Hepatic stellate cell (primary cell): ENCODE results near the gene DLG1.

Experiments used
- DNase-seq: peaks from one replicate; pipeline ENCODE4 v3.0.0; 2011; ENCODE audit warnings: low spot score

DLG1 gene

DNA sequence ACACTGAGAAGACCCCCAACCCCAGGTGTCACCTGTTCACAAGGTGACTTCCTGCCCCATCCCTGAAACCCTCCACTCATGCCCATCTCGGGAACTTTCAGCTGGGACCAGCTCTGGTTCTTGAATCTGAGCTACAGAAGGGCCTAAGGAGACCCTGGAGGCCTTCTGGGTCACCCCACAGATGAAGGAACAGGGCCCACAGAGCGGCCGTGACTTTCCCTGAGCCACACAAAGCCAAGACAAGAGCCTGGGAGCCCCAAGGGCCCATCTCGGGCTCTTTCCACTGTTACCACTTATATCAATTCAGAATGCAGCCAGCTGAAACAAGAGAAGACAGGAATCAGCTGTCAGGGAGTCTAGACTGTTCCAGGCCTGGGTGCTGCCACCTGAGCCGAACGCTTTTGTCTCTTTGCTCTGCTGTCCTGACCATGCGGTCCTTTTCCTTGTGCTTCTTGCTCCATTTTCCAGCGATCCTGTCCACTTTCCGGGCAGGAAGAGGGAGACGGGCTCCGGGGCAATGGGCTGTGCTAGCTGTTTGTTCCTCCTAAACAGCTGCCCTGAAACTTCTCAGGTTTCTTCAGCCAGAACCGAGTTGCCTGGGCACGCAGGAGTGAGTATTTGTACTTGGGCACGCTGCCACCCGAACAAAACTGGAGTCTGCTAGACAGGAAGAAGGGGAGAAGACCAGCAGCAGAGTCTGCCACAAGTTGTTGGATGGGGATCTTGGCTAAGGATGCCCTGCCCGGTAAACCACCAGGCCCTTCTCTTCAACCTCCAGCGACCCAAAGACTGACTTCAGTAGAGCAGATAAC is 301.8 kb downstream of the DLG1 start:
- no peak for DNase-seq

DNA sequence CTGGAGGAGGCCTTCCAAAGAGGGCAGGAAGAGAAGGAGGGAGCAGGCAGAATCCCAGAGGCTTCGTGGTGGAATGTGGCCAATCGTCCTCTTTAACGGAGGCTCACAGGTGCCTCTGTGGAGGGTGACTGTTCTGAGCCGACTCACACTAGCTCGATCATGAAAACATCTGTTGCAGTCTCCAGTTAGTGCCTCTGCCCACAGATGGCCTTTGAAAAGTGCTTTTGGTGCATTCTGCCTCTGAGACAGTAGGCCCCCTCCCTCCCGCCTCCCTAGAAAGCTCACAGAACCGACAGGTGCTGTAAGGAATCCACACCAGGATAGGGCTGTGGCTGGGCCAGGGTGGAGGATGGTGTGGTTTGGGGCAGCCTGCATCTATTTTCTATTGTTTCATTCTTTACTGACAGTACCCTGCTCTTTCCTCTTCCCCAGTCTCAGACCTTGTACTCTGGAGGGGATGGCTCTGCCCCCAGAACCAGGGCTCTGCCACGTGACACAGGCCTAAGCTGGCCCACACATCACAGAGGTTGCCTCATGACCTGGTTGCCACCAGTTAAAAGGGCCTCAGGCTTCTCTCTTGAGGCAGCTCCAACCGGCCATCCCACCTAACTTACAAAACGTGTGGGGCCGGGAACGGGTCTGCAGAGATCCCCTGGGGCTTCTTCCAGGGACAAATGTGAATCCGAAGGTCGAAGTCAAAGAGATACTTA is 302.6 kb downstream of the DLG1 start:
- no peak for DNase-seq

GRCh38 chr3:196995027-196995426 is 303.4 kb downstream of the DLG1 start:
- DNase-seq, result no peak

DNA sequence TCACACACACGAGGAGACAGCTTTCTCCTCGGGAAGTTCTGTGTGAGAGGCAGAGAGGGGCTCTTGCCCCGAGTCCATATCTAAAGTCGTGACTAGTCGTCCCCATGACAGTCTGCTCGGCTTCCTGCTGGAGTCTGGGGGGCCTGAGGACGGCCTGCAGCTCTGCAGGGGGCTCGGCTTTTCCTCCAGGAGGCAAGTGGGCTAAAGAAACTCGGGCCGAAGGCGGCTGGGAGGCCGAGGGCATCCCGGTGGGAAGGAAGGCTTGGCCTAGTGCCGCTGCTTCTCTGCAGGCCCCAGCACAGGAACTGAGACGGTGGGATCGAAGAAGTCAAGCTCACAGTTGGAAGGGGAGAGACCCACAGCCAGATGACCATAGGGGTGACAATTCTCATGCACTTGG is 304.4 kb downstream of the DLG1 start:
- DNase-seq, result no peak
